ENCODE results near the gene SLC35G3. TPM values are rescaled to one million over a fixed set of nuclear protein-coding genes. Genes with fewer than 3 reads are reported as not detected.

SLC35G3 gene
- total and polyA plus RNA-seq, 10 of the 15 experiments (the other 5 are each of a cell fraction or from before 2014, with no cell fraction given) = not detected

- no peak for TF ChIP-seq ZNF274 (IDR thresholded peaks at IDR 0.05; ENCODE audit: insufficient read depth, insufficient read length)
- no peak for TF ChIP-seq SUPT20H (IDR thresholded peaks at IDR 0.05; ENCODE audit: borderline replicate concordance, control insufficient read depth, low read depth, low read length)
- no peak for TF ChIP-seq GATAD2B (conservative IDR thresholded peaks at IDR 0.05; ENCODE audit: low read depth)
- TF ChIP-seq ATF3 (IDR thresholded peaks at IDR 0.05; ENCODE audit: borderline replicate concordance, extremely low read depth, low read depth, low read length) = no peak
- TF ChIP-seq PAX5 (IDR thresholded peaks at IDR 0.05; ENCODE audit: borderline replicate concordance, low read depth, low read length) = no peak
- TF ChIP-seq EZH2 (IDR thresholded peaks at IDR 0.05; ENCODE audit: borderline replicate concordance, control insufficient read depth, low read depth, low read length) = no peak
- no peak for TF ChIP-seq POLR2AphosphoS5 (IDR thresholded peaks at IDR 0.05; ENCODE audit: low read length)
- TF ChIP-seq ESRRA (IDR thresholded peaks at IDR 0.05; ENCODE audit: low read length) = no peak
- no peak for TF ChIP-seq CREB1 (IDR thresholded peaks at IDR 0.05; ENCODE audit: low read depth)
- TF ChIP-seq FOS (IDR thresholded peaks at IDR 0.05; ENCODE audit: borderline replicate concordance, extremely low read depth, insufficient read length) = no peak
- no peak for TF ChIP-seq RBBP5 (conservative IDR thresholded peaks at IDR 0.05)
- no peak for TF ChIP-seq FOXK2 (IDR thresholded peaks at IDR 0.05)
- no peak for TF ChIP-seq RUNX3 (IDR thresholded peaks at IDR 0.05; ENCODE audit: low read length)
- no peak for TF ChIP-seq SMAD1 (IDR thresholded peaks at IDR 0.05; ENCODE audit: low read depth, partially characterized antibody)
- no peak for TF ChIP-seq EP300 (IDR thresholded peaks at IDR 0.05; ENCODE audit: borderline replicate concordance in 1 of 2, control insufficient read depth in 1 of 2, low read depth in 2 of 2, low read length in 2 of 2)
- TF ChIP-seq PML (IDR thresholded peaks at IDR 0.05; ENCODE audit: low read length) = no peak
- no peak for TF ChIP-seq ZBTB4 (CRISPR knock-in tag; IDR thresholded peaks at IDR 0.05)
- no peak for TF ChIP-seq EED (IDR thresholded peaks at IDR 0.05; ENCODE audit: low read depth)
- no peak for TF ChIP-seq MTA2 (IDR thresholded peaks at IDR 0.05; ENCODE audit: low read depth)
- no peak for TF ChIP-seq SMARCA5 (IDR thresholded peaks at IDR 0.05)
- H4K20me1 ChIP-seq (ENCODE audit: control insufficient read depth, insufficient read depth) = no peaks in the 10 kb centered on the region
- CTCF ChIA-PET = no interaction called here
- no peak overlapping the region for H3K4me2 ChIP-seq (ENCODE audit: control insufficient read depth, insufficient read depth)
- SMC1A ChIA-PET (ENCODE audit: uncharacterized antibody, unreplicated experiment) = no interaction called here
- no peak for FAIRE-seq
- H3K4me3 ChIP-seq = no peak overlapping the region
- H2AFZ ChIP-seq (ENCODE audit: control insufficient read depth, low read depth, low read length) = no peak overlapping the region
- intact Hi-C loops (cut with micrococcal nuclease; ENCODE audit: unreplicated experiment) = no loop called here
- WGBS (ENCODE audit: insufficient coverage, insufficient replicate concordance, low lambda C conversion rate, missing lambda C conversion rate) = 0% methylated on average over 1 of the region's 1 CpG
- RAD21 ChIA-PET (ENCODE audit: unreplicated experiment) = no interaction called here
- no peaks in the 10 kb centered on the region for H3K9me3 ChIP-seq (replicated peaks; ENCODE audit: control insufficient read depth, insufficient read depth, low read length)
- H3K27me3 ChIP-seq (replicated peaks in 1 of 2; ENCODE audit: control insufficient read depth in 2 of 2, insufficient read depth in 2 of 2, low read length in 1 of 2) = no peaks in the 10 kb centered on the region
- BruUV-seq (replicated peaks) = no TSS peak
- ATAC-seq = no peak
- H3K9ac ChIP-seq (ENCODE audit: control insufficient read depth, insufficient read depth, low read length) = no peak overlapping the region
- H3K4me1 ChIP-seq (ENCODE audit: control insufficient read depth, insufficient read depth, low read length) = no peaks in the 10 kb centered on the region
- H3K27ac ChIP-seq (ENCODE audit: control insufficient read depth, insufficient read depth) = no peak overlapping the region
- H3K36me3 ChIP-seq (ENCODE audit: control insufficient read depth in 2 of 2, insufficient read depth in 2 of 2, low read length in 1 of 2) = no peaks in the 10 kb centered on the region
- DNase-seq (ENCODE audit: low read depth, low spot score) = no peak
- in situ Hi-C loops (cut with MboI) = no loop called here
- POLR2A ChIA-PET = no interaction called here
- no peaks in the 10 kb centered on the region for H3K79me2 ChIP-seq (ENCODE audit: control insufficient read depth, insufficient read depth, low read length)
Measured at GRCh38 chr17:35229638-35230037, 35.4 kb upstream of the SLC35G3 start.

All from GM12878 (cell line).